GM18498 (cell line): ENCODE results near the gene VGF.
"Not testable (repeated sequence)": the region's sequence is repeated elsewhere in the genome, so short reads cannot be mapped to it uniquely, and the experiment has no call there.

Source experiments
- ATAC-seq: cut with Tn5 transposase; IDR thresholded peaks from one replicate; pipeline ENCODE4 v1.9.1; 2021; ENCODE audit warnings: mild to moderate bottlenecking, moderate library complexity; ENCODE audit not compliant: unreplicated experiment

VGF gene

GRCh38 chr7:101120315-101120714 is 45.1 kb downstream of the VGF start:
- ATAC-seq = no peak

- no peak for ATAC-seq
Observed at GRCh38 chr7:101119876-101120275, 45.5 kb downstream of the VGF start.

- ATAC-seq = no peak
Observed at GRCh38 chr7:101118856-101119255, 46.5 kb downstream of the VGF start.

- no peak for ATAC-seq
Observed at GRCh38 chr7:101116898-101117297, 48.5 kb downstream of the VGF start.

- ATAC-seq = no peak
Observed at GRCh38 chr7:101115215-101115614, 50.2 kb downstream of the VGF start.

- no peak for ATAC-seq
Observed at GRCh38 chr7:101114492-101114891, 50.9 kb downstream of the VGF start.

- no peak for ATAC-seq
Observed at GRCh38 chr7:101113836-101114235, 51.5 kb downstream of the VGF start.

GRCh38 chr7:101113140-101113539 is 52.2 kb downstream of the VGF start:
- ATAC-seq = not testable (repeated sequence)
